ENCODE results near the gene TEKT2. TPM values are rescaled to one million over a fixed set of nuclear protein-coding genes. Genes with fewer than 3 reads are reported as not detected.

The TEKT2 gene
- total RNA-seq, 1 experiment from 2014 or later = 0.20 TPM

DNA sequence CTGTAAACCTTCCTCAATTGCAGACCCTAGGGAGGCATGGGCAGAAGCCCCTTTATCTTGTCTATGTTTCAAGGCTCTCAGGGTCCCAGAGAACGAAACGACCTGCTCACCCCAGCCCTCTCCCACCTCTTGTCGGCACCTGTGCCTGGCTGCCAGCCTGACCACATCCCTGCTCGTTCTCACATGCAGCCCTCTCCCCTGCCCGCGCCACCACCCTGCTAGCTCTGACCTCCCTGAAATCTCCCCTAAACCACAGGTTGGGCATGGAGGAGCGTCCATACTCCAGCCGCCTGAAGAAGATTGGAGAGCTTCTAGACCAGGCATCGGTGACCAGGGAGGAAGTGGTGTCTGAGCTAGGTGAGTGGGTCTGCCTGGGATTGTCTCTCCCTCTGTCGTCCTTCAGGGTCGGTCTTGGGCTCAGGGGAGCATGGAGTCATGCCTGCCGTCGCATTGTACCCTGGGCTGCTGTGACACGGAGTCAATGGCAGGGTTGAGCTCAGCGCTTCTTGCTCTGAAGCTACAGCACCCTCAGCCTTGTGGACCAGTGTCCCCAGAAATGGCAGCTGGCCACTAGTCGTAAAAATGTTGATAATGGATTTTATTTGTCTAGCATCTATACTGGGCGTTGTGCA, 8.4 kb downstream of the TEKT2 start:
- Histone ChIP-seq H3K27ac (ENCODE audit: insufficient read length, low read depth, low read length) (no peak overlapping the region), H2BK15ac (ENCODE audit: low read depth, low read length) (no peak overlapping the region), H3K4me1 (ENCODE audit: insufficient read depth, low read length) (no peaks in the 10 kb centered on the region), H4K20me1 (ENCODE audit: control insufficient read depth, insufficient read depth, insufficient read length) (no peaks in the 10 kb centered on the region), H3K14ac (ENCODE audit: insufficient read depth, low read length) (no peak overlapping the region), H3K4me2 (ENCODE audit: insufficient read depth, insufficient read length, low read length) (no peak overlapping the region), H2BK20ac (ENCODE audit: low read depth, low read length, poor library complexity, severe bottlenecking) (no peak overlapping the region), H3K23me2 (ENCODE audit: insufficient read length, low read depth, low read length, poor library complexity, severe bottlenecking) (peaks cover 6% of the 10 kb centered on the region), H2BK12ac (ENCODE audit: insufficient read length, low read depth, low read length) (no peak overlapping the region), H3K18ac (ENCODE audit: insufficient read length, low read depth, low read length) (no peak overlapping the region), H3K23ac (ENCODE audit: insufficient read length, low read depth, low read length) (no peak overlapping the region), H3K9me3 (ENCODE audit: control insufficient read depth, low read depth, low read length) (no peaks in the 10 kb centered on the region), H4K91ac (ENCODE audit: insufficient read length, low read depth, low read length) (no peak overlapping the region), H3K4ac (ENCODE audit: low read depth, low read length) (no peak overlapping the region), H4K5ac (ENCODE audit: insufficient read length, low read depth, low read length) (no peak overlapping the region), H2AFZ (ENCODE audit: low read length) (no peak overlapping the region), H3K79me1 (ENCODE audit: insufficient read depth, low read depth, low read length, poor library complexity, severe bottlenecking) (no peaks in the 10 kb centered on the region), H3T11ph (ENCODE audit: low read length) (no peak overlapping the region), H3K79me2 (ENCODE audit: insufficient read depth, low read length) (peaks cover 2% of the 10 kb centered on the region; the same call in 1 of the 2 replicates), H2BK120ac (ENCODE audit: low read depth, low read length, poor library complexity, severe bottlenecking) (no peak overlapping the region), H2AK5ac (ENCODE audit: insufficient read length, low read length) (no peak overlapping the region), H3K9ac (ENCODE audit: extremely low read depth, insufficient read length, low read length) (no peak overlapping the region), H3K56ac (ENCODE audit: insufficient read length, low read depth, low read length) (no peak overlapping the region), H4K8ac (replicated peaks; ENCODE audit: insufficient read length, low read depth, low read length) (no peak overlapping the region), H3K27me3 (ENCODE audit: insufficient read depth, low read length) (no peaks in the 10 kb centered on the region), H2BK5ac (ENCODE audit: insufficient read length, low read length) (no peak overlapping the region)
- Mint-ChIP-seq H3K27ac (no peak overlapping the region), H3K36me3 (ENCODE audit: insufficient read depth in 1 of 3, low read depth in 3 of 3) (peaks cover 21 to 46% (median 40%) of the 10 kb centered on the region in 3 experiments; a peak in 6 of 7 replicates), H3K4me1 (peaks cover 18 to 21% of the 10 kb centered on the region in 2 experiments), H3K4me3 (no peak overlapping the region), H3K27me3 (ENCODE audit: low read depth) (no peaks in the 10 kb centered on the region), H3K9me3 (no peaks in the 10 kb centered on the region; a peak in 1 of 5 replicates)
- no CpG with 5 or more reads among the region's 17 CpGs for WGBS (ENCODE audit: extremely low coverage, insufficient read length, low lambda C conversion rate)
- TF ChIP-seq, protein P1, sequence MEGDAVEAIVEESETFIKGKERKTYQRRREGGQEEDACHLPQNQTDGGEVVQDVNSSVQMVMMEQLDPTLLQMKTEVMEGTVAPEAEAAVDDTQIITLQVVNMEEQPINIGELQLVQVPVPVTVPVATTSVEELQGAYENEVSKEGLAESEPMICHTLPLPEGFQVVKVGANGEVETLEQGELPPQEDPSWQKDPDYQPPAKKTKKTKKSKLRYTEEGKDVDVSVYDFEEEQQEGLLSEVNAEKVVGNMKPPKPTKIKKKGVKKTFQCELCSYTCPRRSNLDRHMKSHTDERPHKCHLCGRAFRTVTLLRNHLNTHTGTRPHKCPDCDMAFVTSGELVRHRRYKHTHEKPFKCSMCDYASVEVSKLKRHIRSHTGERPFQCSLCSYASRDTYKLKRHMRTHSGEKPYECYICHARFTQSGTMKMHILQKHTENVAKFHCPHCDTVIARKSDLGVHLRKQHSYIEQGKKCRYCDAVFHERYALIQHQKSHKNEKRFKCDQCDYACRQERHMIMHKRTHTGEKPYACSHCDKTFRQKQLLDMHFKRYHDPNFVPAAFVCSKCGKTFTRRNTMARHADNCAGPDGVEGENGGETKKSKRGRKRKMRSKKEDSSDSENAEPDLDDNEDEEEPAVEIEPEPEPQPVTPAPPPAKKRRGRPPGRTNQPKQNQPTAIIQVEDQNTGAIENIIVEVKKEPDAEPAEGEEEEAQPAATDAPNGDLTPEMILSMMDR (conservative IDR thresholded peaks at IDR 0.05) = no peak
- no peak for DNase-seq

All from H9 (cell line).